IPS-NIHi11 (cell line): ENCODE measurements around the gene FANCD2.
"Not testable (repeated sequence)": the region's sequence is repeated elsewhere in the genome, so short reads cannot be mapped to it uniquely, and the experiment has no call there.

Source experiments
- DNase-seq: peaks from one replicate; pipeline ENCODE4 v3.0.0; 2012; ENCODE audit warnings: mixed read lengths, low spot score

Gene FANCD2

GRCh38 chr3:10015461-10015904, 10.8 kb upstream of the FANCD2 start:
- DNase-seq, result no peak

GRCh38 chr3:10017636-10018292, 8.5 kb upstream of the FANCD2 start:
- DNase-seq, result no peak

DNA sequence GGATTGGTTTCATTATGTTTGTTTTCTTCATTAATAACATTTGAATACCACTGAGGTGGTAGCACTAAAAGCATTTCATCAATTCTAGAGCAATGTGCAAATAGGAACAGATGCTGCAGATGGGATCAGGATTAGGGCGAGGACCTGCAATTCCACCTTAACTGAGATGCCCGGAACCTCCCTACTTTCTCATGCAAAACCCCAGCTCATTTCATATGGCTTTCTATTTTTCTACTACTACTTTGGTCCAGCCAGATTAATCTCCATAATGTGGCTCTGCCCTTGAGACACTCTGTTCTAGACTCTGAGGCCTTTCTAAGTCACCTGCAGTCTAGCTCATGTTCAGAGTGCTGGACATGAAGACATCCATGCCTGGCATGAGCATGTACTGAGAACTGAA, 7.4 kb upstream of the FANCD2 start:
- not testable (repeated sequence) for DNase-seq

- no peak for DNase-seq
Measured at GRCh38 chr3:10019326-10019725, 6.9 kb upstream of the FANCD2 start.

DNA sequence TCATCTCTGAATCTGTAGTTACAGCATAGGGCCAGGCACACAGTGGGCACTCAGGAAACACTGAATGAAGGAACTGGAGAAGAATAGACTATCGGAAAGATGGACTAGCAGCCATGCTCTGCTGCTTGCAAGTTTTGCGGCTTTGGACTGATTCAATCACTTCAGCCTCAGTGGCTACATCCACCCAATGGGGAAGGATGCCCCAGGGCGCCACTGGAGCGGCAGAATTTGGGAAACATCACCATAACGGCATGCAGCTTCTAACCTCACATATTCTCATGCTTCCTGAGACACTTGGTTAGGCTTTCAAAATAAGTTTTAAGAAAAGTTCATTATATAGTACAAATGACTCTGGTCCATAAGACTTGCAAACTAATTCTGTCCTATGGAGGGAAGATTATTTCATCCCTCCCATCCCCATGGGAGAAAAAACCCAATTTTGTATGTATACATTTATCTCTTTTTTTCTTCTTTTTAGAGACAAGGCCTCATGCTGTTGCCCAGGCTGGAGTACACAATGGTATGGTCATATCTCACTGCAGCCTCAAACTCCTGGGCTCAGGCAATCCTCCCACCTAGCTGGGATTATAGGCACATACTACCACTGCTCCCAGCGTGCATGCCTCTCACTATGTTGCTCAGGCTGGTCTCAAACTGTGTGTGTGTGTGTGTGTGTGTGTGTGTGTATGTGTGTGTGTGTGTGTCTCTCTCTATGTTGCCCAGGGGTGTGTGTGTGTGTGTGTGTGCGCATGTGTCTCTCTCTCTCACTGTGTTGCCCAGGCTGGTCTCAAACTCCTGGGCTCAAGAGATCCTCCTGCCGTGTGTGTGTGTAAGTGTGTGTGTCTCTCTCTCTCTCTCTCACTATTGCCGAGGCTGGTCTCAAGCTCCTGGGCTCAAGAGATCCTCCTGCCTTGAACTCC, 4.1 kb upstream of the FANCD2 start:
- DNase-seq, result no peak

DNA sequence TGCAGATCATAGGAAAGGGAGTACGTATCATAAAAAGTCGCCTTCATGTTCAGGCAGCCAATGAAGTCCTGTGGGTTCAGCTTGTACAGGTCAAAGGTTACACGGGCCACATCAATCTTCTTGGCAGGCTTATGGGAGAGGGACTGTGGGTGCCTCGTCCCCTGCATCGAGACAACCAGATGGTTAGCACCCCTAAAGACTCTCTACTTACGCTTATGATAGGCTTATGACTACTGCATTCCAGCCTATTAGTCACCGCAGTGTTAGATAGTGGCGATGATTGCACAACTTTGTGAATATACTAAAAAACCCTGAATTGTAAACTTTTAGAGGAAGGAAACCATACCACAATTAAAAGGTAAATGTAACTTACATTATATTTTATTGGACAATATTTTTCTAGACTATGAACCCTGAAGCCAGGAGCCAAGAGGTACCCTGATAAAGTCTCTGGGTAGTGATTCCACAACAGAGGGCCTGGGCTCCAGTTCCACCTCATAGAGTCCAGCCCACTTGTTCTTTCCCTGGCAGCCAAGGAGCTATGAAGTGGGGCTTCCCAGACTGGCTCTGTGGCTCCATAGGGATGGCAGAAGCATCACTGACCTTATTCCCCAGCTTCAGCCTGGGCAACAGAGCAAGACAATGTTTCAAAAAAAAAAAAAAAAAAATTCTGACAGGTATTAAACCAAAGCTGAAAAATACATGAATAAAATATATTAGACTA, 2.5 kb upstream of the FANCD2 start:
- no peak for DNase-seq

GRCh38 chr3:10025205-10026083, 793 bp upstream of the FANCD2 start:
- no peak for DNase-seq

DNA sequence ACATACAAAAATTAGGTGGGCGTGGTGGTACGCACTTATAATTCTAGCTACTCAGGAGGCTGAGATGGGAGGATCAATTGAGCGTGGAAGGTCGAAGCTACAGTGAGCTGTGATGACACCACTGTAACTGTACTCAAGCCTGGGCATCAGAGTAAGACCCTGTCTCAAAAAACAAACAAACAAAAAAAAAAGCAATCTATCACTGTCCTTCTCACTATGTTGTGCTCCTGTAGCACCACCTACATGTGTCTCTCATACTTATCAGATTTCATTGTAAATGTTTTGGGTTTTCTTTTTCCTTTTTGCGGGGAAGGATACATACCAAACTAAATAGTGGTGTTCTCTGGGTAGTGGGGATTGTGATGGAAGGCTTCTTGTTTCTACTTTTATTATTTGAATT, 14.8 kb downstream of the FANCD2 start:
- no peak for DNase-seq

- no peak for DNase-seq
Measured at GRCh38 chr3:10047876-10048275, 21.6 kb downstream of the FANCD2 start.

- DNase-seq, result not testable (repeated sequence)
Measured at GRCh38 chr3:10053054-10053453, 26.8 kb downstream of the FANCD2 start.

GRCh38 chr3:10055097-10055496, 28.9 kb downstream of the FANCD2 start:
- DNase-seq, result no peak

- DNase-seq, result not testable (repeated sequence)
Measured at GRCh38 chr3:10070077-10070476, 43.8 kb downstream of the FANCD2 start.

GRCh38 chr3:10074666-10075065, 48.4 kb downstream of the FANCD2 start:
- DNase-seq, result no peak

DNA sequence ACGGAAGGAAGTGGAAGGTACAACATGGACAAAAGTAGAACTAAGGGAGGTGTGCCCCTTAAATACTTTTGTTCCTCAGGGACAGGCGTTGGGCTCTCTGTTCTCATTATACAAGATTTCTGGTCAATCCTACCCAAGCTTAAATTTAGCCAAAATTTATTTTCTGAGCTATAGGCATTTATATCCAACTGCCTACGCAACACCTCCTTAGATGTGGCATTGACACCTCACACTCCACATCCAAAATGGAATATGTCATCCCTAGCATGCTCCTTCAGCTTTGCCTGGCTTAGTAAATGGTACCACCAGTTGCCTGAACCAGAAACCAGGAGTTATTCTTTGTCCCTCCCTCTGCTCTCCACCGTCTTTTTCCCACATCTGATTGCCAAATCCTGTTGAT, 55.6 kb downstream of the FANCD2 start:
- no peak for DNase-seq

DNA sequence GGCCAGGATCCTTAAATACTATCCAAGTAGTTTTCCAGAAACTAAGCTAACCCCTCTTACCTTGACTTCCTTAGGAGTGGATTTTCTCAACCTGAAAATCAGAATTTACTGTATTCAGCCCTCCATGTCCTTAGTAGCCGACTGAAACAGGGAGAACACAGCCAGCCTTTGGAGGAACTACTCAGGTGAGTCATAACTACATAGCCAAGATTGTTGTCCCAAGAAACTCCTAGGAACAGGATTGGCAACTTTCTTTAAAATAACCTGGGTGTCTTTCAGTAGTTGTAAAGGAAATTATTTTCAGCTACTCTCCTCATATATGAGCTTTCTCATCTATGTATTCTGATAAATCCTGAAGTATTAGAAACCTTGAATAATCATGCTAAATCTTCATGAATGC, 59.5 kb downstream of the FANCD2 start:
- no peak for DNase-seq

DNA sequence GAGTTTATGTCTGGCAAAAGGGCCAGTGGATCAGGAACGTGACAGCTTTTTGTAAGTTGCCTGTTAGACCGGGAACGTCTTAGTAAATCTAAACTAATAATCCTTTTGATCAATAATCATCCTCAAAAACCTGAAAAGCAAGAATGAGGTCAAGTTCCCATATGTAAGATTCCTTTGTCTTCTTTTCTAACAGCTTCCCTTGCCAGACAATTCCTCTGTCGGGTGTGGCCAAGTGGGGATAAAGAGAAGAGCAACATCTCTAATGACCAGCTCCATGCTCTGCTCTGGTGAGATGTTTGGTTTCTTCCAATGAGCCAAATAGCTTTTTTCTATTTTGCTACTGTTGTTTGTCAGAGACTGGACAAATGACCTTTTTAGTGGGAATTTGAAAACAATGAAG, 62.0 kb downstream of the FANCD2 start:
- no peak for DNase-seq

DNA sequence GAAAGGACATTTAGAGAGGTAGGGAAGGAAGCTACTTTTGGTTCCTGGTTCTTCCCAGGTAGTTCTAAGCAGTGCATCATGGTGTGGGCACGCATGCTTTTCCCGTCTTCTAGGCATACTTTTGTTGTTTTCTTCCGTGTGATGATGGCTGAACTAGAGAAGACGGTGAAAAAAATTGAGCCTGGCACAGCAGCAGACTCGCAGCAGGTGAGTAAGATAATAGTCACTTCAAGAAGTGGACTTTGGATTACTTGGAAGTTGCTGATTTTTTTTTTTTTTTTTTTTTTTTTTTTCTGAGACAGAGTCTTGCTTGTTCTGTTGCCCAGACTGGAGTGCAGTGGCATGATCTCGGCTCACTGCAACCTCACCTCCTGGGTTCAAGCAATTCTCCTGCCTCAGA, 63.9 kb downstream of the FANCD2 start:
- no peak for DNase-seq

DNA sequence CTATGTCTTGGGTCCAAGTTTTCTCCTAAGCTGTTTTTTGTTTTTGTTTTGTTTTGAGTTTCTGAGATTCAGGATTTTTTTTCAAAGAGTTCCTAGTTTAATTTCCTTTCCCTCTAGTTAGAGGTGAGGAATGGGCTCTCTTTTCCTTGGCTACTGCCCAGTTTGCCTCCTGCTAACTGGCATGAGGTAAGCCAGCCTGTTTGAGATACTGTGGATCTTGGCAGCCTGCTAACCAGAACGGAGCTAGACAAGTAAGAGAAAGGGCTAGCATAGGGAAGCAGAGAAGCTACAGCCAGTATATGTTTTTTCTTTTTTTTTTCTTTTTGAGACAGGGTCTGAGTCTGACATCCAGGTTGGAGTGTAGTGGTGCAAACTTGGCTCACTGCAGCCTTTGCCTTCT, 64.5 kb downstream of the FANCD2 start:
- not testable (repeated sequence) for DNase-seq

- DNase-seq, result not testable (repeated sequence)
Measured at GRCh38 chr3:10091387-10091786, 65.2 kb downstream of the FANCD2 start.

DNA sequence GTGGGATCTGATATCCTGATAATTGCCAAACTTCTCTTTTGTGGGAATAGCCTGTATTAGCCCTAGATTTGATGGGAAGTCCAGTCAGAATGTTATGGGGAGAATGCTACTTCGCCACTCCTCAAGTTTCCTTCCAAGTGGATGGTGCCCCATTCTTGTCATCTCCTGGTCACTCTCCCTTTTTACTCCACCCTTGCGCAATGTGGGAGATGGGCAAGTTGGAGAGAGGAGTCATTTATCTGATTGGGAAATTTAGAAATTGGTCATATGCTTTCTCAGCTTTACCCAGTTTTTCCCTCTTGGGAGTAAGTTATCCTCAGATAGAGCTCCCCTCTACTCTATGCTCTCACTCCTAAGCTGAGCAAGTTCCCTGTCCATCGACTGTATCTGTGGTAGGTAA, 67.4 kb downstream of the FANCD2 start:
- no peak for DNase-seq

GRCh38 chr3:10099041-10099440, 72.8 kb downstream of the FANCD2 start:
- no peak for DNase-seq

GRCh38 chr3:10106919-10107318, 80.7 kb downstream of the FANCD2 start:
- no peak for DNase-seq
